OCI-LY1 (cell line): Measurements from ENCODE around the gene PIAS1.

ENCODE experiments used
- CTCF ChIP-seq: fragments of 200-600 bp; sonication (generic), shearing (Covaris generic); IDR thresholded peaks from 2 replicates; pipeline ENCODE4 v1.5.1; 2017; ENCODE audit warnings: mild to moderate bottlenecking, antibody characterized with exemption, low read length, moderate library complexity, mixed read lengths
- EZH2 ChIP-seq: fragments of 200-600 bp; sonication (generic), shearing (Covaris generic); IDR thresholded peaks from 2 replicates; pipeline ENCODE4 v1.8.0; 2017; ENCODE audit warnings: borderline replicate concordance, mixed run types, mild to moderate bottlenecking, antibody characterized with exemption, low read length, moderate library complexity, mixed read lengths

- no peak for TF ChIP-seq CTCF
- no peak for TF ChIP-seq EZH2
Measured at GRCh38 chr15:68057034-68057433, 2.9 kb downstream of the PIAS1 start.
